22Rv1 (cell line): ENCODE measurements around the gene ALX4.

Experiments
- H3K27ac ChIP-seq: fragments of 450-650 bp; 2 replicates; pipeline ENCODE4 v1.5.1; 2017
- CTCF ChIP-seq: fragments of 450-650 bp; IDR thresholded peaks from 2 replicates; pipeline ENCODE4 v1.5.1; 2017; ENCODE audit warnings: mild to moderate bottlenecking
- ZFX ChIP-seq: fragments of 450-650 bp; IDR thresholded peaks from 2 replicates; pipeline ENCODE4 v1.6.1; 2017; ENCODE audit warnings: antibody characterized with exemption, borderline replicate concordance

ALX4 gene

DNA sequence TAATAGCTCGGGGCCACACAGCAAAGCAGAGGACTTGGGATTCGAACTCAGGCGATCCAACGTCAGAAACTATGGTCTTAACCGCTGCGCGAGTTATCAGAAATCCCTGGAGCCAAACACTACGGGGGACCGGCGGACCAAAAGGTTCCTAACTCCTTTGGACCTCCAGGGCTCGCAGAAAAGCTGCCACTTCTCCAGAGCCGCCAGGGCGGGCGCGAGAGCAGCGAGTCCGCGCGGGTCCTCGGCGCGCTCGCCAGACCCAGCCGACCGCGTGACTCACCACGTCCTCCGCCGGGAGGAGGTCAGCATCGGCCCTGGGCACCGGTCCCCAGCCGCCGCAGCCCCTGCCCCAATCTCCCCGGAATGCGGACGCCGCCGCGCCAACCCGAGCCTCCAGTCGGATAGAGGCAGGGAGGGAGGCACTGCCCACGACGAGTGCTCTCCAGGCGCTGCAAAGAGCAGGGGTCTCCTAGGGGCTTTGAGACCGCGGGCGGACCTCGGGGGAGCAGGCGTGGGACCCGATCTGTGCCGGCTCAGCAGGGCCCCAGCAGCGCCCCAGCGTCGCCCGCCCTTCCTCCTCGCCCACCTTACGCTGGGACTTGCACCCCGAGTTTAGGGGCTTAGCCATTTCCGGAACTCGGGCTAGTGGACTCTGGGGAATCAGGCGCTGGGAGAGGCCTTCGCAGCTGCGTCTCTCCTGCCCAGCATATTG lies 6.2 kb upstream of the ALX4 start:
- H3K27ac ChIP-seq, result no peak overlapping the region
- TF ChIP-seq CTCF (no peak), ZFX (no peak)

DNA sequence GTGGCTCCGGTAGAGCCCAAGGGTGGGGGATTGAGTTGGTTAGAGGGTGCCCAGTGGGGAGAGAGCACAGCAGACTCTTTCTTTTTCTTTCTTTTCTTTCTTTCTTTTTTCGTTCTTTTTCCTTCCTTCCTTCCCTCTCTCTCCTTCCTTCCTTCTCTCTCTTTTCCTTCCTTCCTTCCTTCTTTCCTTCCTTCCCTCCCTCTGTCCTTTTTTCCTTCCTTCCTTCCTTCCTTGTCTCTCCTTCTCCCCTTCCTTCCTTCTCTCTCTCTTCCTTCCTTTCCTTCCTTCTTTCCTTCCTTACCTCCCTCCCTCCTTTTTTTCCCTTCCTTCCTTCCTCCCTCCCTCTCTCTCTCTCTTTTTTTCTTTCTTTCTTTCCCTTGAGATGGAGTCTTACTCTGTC lies 4.8 kb upstream of the ALX4 start:
- no peak for TF ChIP-seq ZFX
- TF ChIP-seq CTCF, result no peak
- no peak overlapping the region for H3K27ac ChIP-seq

DNA sequence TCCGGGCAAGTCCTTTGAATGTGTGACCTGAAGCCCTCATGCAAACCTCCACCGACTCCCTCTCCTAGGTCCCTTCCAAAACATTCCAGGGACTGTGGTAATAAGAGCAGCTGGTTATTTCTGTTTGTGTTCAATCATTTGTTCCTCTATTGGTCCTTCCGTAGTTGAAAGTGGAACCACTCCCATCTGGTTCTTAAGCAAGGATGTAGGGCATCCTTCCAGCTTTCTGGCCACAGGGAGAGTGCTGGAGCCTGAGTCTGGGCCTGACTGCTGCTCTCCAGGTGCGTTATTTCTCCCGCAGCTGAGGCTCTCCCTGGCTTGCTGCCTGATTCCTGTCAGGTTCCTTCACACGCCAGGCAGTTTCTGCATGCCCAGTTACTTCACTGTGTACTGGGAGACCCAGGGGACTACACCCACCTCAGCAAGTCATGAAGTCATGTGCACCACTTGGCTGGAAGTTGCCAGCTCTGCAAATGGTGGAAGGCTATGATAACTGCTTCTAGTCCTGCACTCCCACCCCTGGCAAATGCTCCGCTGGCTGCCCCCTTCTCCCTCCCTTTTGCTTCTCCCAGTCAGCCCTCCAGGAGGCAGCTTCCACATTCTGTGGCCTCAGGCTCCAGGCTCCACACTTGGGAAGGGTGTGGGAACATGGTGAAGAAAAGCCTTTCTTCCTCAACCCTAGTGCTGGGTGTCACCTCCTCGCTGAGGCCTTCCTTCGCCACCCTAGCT lies 4.0 kb upstream of the ALX4 start:
- TF ChIP-seq CTCF, result no peak
- no peak for TF ChIP-seq ZFX
- H3K27ac ChIP-seq, result no peak overlapping the region

GRCh38 chr11:44312876-44313275 lies 2.9 kb upstream of the ALX4 start:
- TF ChIP-seq CTCF (no peak), ZFX (no peak)

GRCh38 chr11:44311339-44312261 lies 1.7 kb upstream of the ALX4 start:
- H3K27ac ChIP-seq, result no peak overlapping the region
- TF ChIP-seq ZFX, result no peak
- TF ChIP-seq CTCF, result no peak

More at GRCh38 chr11:44312876-44313275, 2.9 kb upstream of the ALX4 start:
- no peak overlapping the region for H3K27ac ChIP-seq

DNA sequence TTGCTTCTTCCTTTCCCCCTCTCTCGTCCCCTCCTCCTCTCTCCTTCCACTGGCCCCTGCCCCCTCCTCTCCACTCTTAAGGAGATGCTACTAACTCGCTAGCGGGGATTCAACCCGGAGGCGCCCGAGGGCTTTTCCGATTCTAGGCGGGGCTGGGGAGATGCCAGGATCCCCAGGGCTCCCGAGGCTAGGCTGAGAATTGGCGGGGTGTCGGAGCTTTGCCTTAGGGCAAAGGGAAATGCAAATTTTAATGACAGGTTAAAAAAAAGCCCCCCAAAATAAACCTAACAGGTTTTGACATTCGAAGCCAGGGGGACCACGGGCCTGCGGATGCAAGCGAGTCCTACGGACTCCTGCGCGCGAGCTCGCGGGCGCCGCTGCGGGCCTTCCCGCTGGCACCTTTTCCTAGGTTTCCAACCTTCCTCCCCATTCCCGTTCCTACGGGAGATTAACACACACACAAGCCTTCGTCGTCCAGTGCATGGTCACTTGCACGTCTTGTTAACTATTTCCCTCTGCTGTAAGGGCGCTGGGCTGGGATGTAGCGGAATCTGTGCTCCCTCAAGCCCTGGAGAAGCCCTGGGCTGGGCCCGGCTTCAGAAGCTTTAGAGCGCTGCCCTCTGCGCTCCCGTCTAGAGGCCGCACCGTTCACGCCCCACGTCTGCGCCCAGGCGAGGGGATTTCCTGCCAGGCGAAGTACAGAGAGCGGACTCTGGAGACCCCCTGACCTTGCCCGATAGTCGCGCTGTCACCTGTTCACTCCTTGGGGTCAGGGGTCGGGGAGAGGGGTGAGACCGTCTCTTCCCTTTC lies 729 bp upstream of the ALX4 start:
- H3K27ac ChIP-seq, result no peak overlapping the region
- TF ChIP-seq CTCF (no peak), ZFX (no peak)
